GM18507 (cell line): ENCODE measurements around the gene TPCN2.

ENCODE experiments used
- DNase-seq: peaks from one replicate; pipeline ENCODE4 v3.0.0; 2011; ENCODE audit warnings: low read depth; ENCODE audit not compliant: insufficient read length; ENCODE audit errors: extremely low spot score
- FAIRE-seq: peaks from 2 replicates; lab custom pipeline; 2011; peaks lifted over from hg19 to GRCh38; lab: Jason Lieb, UNC

Gene TPCN2

DNA sequence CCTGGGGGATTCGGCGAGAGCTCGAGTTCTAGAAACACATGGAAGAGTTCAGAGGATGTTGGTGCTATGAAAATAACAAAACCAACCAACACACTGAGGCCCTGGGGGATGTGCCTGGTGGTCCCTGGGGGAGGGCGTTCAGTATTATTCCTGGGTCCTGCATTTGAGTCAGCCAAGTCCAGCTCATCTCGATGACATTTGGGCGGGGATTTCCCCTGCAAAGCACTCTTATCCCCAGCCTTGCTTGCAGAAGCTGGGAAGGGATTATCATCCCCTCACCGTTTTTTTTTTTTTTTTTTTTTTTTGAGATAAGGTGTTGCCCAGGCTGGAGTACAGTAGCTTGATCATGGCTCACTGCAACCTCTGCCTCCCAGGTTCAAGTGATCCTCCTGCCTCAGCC, 104.9 kb downstream of the TPCN2 start:
- no peak for DNase-seq

DNA sequence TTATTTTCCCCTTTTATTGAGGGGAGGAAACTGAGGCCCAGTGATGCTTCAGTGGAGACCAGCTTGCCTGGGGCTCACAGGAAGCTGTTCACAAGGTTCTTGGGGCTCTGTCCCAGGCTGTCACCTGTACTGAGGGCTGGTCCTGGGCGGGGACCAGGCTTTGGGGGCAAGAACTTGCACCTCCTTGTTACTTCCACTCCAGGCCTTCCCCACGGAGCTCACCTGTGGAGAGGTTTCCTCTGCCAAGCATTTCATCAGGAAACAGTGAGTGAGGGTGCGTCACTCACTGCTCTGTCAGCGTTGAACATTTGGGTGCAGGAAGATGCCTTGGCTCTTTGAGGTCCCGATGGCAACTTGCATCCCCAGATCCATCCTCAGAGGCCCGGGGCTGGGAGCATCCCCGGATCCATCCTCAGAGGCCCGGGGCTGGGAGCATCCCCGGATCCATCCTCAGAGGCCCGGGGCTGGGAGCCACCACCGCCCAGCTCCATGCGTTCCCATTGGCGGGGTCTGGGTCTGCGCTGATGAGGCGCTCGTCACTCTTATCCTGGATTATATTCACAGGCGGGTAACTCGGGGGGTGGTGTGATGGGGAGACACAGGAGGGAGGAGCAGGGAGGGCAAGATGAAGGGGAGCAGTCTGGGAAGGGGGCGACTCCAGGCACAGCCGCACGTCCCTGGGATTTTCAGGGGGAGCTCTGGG, 105.6 kb downstream of the TPCN2 start:
- FAIRE-seq, result no peak
- no peak for DNase-seq

More for the DNA sequence above, 104.9 kb downstream of the TPCN2 start:
- no peak for FAIRE-seq

DNA sequence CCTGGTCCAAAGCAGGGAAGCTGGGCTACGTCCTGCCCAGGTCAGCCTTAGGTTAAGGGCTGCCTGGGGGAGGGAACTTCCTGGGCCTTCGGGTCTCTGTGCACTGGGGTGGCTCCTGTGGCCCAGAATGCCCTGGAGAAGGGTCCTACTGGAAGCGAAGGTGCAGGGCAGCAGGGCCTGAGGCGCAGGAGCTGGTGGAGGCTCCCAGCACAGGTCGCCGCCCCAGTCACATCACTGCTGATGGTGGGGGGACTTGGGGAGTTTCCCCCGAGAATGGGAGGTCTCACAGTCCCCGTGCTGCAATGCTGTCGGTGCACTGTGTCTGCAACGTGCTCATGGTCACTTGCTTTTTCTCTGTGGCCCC, 106.2 kb downstream of the TPCN2 start:
- FAIRE-seq, result no peak
- no peak for DNase-seq

DNA sequence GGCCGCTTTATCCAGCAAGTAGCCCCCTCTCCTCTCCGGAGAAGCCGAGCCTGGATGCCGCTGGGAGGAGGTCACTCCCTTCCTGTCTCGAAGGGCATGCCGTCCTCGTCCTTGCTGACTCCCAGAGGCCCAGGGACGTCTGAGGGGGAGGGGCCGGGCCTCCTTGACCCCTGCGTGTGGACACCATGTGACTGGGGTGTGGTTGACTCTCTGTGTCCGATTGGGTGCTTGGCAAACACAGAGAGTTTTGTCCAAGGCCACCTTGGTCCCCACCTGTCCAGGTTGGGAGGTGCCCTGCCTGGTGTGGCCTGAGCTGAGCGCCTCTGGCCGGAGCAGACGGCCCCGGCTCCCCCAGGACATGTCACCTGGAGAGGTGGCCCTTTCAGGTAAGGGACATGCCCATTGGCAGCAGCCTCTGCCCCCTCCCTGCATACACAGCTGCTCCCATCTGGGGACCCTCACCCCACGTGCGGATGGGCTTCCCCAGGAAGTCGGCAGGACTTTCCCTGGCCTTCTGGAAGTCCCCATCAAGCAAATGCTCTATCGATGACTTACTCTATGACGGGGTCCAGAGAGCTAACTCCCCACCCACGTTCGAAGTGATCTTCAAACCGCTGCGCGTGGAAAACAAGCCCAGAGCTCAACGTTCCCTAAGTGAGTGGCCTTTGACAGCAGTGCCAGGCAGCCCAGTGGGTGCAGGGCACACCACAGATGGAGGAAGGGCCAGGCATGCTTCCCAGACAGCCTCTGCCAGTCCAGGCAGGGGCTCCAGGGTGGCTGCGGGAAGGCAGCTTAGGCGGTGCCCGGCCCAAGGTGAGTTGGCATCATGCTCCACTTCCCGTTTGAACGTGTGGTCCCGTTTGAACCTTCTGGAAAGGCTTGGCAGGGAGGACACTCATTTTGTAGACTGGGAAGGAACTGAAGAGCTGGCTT, 106.8 kb downstream of the TPCN2 start, which contains the start of gene SMIM38:
Gene SMIM38 (plus strand): TSS at position 634 of the 933 bp plus-strand sequence. CDS start 1,912 bp downstream, outside the sequence.
- no peak for DNase-seq
- no peak for FAIRE-seq

DNA sequence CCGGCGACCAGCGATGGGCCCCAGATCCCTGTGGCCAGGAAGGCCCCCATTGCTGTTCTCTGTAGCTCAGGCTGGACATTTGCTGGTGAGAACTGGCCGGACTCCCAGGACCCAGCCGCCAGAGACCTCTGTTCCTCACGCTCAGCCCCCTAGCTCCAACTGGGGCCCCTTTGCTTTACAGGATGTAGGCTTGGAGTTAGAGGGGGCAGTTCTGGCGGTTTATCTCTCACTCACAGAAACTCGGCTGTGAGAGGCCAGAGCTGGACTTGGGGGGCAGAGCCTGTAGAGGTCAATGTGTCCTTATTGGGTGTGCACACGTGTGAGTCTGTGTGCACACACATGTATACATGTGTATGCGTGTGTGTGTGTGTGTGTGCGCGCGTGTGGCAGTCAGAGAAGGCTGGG, 107.5 kb downstream of the TPCN2 start:
- FAIRE-seq, result no peak
- no peak for DNase-seq

DNA sequence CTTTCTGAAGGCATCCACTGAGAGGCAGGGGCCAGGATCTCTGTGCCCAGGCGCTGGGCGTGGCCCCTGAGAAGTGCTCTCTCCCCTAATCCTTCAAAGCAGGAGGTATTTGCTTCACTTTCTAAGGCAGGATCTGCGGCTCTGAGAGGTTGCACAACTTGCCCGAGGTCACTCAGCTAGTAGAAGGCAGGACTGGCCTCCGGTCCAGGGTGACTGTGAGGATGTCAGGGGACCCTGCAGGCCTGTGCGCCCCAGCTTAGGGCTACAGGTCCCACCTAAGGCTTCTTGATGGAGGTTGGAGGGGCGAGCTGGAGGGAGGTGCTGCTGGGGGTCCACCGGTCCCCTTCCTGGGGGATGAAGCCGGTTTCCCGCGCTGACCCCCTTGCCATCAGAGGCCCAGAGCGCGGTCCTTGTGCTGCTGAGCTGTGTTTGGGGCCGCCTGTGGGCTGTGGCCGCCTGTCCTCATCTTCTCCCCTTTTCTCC, 108.0 kb downstream of the TPCN2 start:
- no peak for FAIRE-seq
- DNase-seq, result no peak

DNA sequence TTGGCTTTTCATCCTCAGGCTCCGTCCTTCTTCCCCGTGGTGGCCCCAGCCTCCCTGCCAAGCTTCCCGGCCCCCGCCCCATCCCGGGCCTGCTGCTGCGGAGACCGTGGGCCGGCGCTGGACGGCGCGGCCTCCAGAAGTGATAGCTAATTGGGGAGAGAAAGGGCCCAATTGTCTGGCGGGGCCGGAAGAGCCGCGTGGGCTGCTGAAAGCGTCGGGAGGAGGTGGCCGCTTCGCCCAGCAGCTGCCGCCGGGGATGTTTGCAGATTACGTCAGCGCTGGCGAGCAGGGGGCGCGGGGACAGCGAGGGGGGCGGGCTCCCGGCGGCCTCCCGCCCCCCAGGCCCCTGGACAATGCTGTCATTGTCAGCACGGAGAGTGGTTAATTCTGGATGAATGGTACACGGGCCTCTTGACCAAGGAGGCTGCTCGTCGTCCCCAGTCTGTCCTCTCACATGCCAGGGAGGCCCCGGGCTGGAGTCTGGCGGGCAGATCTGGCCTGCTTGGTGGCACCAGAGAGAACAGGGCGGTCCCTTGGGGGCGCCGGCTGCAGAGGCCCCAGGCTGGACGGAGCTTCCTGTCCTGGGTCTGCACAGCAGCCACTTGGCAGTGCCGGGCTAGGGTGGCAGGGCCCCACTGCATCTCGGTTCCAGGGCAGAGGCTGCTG, 108.6 kb downstream of the TPCN2 start:
- FAIRE-seq, result no peak
- peak; percentile 47 for DNase-seq

DNA sequence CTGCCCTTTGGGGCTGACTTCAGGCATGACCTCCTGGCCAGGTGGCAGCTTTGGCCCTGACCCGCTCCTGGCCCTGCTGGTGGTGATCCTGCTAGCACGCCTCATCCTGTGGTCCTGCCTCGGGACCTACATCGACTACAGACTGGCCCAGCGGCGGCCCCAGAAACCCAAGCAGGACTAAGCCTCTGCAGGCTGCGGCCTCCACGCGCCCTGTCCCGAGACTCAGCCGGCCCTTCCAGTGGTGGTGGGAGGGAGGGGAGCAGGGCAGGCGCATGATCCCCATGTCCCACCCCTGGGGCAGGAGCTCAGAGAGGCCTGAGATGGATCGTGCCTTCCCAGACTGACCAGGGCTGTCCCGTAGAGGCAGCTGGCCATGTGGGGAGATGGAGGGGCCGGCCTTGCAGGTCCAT, 109.1 kb downstream of the TPCN2 start:
- FAIRE-seq (no peak), DNase-seq (no peak)

DNA sequence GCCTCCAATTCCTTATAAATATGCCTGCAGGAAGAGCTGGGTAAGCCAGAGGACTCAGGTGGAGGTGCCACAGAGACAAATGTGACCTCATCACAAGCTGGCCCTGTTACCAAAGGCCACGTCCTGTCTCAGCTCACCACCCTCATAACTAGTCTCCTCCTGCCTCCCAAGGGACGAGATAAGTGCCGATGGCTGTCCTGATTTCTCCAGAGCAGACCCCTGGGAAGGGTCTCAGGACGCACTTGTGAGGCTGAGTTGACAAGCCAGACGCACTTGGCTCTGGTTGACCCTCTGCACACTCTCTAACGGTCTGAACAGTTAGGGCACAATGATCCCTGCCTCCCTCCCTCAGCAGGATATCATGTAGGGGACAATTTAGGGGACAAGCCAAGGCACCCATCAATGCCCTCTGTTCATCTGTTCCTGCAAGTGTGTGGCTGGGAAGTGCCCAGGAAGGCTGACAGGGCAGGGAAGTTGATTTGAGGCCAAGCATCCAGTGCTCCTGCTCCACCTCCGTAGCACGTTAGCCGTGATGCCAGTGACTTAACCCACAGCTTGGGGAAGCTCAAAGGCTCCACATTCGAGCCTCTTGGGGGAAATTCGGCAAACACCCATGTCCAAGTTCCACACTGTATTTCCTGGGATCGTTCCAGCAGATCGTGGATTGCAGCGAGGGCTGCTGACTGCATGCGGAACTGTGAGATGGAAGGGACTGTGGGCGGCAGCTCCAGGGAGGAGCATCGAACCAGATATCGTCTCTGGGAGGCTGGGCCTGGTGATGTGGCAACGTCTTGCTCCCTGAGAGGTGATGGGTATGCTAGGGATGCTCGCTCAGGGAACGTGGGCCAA, 109.8 kb downstream of the TPCN2 start:
- DNase-seq, result no peak
- FAIRE-seq, result no peak

DNA sequence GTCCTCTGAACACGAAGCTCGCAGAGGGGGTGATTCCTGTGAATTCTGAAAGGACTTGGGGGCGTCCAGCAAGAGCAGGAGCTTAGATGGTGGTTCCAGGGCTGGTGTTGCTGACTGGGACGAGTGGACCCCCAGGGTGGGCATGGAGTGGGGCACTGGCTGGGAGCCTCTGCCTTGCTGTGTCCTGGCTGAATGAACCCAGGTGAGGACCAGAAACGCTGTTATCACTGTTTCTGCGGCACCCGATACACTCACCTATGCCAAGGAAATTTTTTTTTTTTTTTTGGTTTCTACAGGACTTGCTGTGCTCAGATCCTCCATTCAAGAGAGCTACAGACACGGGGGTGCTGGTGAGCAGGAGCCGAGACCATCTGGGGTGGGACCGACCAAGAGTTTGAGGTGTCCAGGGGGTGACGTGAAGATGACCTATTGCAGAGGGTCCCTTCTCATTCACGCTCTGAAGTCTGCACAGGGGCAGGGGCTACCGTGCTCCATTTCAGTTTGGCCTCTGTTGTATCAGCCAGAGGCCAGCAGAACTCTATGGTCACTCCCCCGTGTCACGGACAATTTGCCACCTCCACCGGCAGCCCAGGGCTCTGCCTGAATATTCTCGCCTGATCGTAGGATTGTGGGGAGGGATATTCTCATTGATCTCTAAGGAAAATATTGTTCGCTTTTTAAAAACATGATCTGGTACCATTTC, 110.6 kb downstream of the TPCN2 start:
- DNase-seq (no peak), FAIRE-seq (no peak)

DNA sequence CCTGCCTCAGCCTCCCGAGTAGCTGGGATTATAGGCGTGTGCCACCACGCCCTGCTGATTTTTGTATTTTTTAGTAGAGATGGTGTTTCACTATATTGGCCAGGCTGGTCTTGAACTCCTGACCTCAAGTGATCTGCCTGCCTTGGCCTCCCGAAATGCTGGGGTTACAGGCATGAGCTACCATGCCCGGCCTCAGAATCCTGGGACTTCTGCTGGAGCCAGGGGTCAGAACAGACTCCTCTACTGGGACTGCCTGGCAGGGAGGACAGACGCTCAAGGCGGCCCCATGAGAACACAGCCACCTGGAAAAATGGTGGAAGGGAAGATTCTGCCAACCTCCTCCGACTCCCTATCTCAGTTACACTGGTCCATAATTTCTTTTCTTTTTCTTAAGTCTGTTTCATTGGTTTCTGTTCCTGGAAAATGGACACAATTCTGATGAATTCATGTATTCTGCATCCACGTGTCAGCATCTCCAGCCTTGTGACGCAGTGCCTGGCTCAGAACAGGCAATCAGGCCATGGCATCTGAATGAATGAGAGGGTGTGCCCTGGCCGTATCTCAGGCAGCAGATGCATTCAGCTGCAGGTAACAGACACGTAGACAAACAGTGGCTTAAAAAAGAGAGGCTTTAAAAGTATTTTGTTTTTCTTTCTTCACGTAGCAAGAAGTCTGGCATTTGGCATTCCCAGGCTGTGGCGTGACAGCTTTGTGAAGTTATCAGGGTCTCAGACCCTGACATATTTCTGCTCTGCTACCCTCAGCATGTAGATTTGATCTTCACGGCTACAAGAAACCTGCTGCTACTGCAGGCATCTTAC, 111.8 kb downstream of the TPCN2 start:
- FAIRE-seq, result no peak
- no peak for DNase-seq

DNA sequence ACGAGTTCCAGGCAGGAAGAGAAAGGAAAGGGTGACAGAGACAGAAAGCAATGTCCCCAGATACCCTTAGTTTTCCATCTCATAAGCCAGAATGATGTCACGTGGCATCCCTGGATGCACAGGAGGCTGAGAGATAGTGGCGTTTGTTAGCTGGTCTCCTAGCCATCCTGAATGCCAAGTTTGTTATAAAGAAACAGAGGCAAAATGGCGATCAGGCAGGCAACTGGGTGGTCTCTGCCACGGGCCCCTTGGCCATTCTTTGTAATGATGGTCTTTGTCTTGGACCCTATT, 112.3 kb downstream of the TPCN2 start:
- no peak for FAIRE-seq
- DNase-seq, result no peak

DNA sequence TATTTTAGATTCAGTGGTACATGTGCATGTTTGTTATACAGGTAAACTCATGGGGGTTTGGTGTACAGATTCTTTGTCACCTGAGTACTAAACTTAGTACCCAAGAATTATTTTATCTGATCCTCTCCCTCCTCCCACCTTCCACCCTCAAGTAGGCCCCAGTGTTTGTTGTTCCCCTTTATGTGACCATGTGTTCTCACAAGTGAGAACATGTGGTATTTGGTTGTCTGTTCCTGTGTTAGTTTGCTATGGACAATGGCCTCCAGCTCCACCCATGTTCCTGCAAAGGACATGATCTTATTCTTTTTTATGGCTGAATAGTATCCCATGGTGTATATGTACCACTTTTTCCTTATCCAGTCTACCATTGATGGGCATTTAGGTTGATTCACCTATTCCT, 113.8 kb downstream of the TPCN2 start:
- FAIRE-seq (no peak), DNase-seq (no peak)

DNA sequence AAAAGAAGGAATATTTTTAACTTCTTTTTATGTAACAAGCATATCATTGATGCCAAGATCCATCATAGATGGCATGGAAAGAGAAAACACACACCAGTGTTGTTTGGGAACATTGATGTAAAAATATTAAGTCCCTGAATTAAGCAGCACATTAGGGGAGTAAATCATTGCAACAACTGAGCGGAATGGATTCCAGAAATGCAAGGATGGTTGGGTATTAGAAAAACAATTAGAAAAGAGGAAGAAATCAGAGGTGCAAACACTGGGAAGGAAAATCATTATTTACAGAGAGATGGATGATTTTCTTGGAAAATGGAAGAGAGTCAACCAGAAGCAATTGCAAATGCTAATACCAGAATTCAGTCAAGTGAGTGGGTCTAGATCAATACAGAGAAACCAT, 115.1 kb downstream of the TPCN2 start:
- DNase-seq, result no peak
- no peak for FAIRE-seq

DNA sequence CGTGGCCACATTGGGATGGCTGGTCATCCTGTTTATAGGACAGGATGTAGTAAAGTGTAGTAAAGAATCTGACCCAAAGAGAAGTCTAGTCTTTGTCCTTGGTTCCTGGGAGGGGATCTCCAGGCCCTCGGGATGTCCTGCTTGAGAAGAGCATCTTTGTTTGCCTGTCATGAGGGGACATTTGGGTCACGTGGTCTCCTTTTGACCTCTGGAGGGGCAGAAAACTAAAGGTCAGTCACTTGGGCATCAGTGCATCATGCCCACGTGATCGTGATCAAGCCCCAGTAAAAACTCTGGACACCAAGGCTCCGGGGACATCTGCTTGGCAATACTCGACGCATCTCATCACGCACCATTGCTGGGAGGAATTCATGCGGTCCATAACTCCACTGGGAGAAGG, 116.1 kb downstream of the TPCN2 start:
- DNase-seq (no peak), FAIRE-seq (no peak)

DNA sequence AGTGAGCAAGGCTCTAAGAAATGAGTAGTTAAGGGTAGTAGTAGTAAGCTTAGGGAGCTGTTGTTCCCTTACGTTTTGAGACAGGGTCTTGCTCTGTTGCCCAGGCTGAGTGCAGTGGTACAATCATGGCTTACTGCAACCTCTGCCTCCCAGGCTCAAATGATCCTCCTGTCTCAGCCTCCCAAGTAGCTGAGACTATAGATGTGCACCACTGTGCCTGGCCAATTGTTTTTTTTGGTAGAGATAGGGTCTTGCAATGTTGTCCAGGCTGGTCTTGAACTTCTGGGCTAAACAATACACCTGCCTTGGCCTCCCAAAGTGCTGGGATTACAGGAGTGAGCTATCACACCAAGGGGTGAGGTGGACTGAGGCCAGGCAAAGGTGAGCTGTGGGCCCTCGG, 117.0 kb downstream of the TPCN2 start:
- no peak for FAIRE-seq
- no peak for DNase-seq

DNA sequence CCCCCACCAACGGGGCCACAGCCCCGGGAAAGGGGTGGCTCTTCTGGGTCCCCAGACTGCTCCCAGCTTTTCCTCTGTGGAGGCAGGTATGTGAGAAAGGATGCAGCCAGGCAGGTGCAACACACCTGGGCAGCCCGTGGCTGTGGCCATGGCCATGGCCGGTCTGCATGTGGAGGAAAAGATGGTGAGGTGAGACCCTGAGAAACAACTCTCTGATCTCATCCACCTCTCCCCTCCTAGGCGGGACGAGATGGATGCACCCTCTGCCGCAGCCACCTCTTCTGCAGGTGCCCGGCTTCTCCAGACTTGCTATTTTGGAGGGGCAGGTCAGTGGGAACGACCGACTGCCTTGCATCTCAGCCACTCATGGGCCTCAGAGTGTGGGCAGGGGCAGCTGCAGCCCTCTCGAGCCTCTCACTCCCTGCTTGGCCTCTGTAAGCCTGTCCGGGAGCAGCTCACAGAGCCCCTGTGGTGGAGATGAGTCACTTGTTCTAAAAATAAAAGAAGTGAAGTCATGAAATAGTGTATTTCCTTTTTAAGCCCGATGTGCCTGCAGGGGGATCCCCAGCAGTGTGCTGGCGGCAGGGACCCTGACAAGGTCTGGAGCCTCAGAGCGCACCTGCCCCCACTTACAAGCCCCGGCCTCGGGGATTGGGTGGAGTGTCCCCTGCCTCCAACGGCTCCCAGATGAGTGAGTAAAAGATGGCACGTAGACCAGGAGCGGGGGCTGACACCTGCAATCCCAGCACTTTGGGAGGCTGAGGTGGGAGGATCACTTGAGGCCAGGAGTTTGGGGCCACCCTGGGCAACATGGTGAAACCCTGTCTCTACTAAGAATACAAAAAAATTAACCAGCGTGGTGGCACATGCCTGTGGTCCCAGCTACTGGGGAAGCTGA, 117.7 kb downstream of the TPCN2 start:
- DNase-seq (peak; percentile 85), FAIRE-seq (peak; percentile 91)
